HG03354 (cell line): ENCODE data around the gene NEDD4L.
A peak's percentile ranks its signal among the peaks of the same experiment; 100 is the strongest.

Experiments used
- ATAC-seq: cut with Tn5 transposase; IDR thresholded peaks from one replicate; pipeline ENCODE4 v1.9.1; 2021; ENCODE audit warnings: mild to moderate bottlenecking; ENCODE audit not compliant: unreplicated experiment, poor library complexity, severe bottlenecking

The NEDD4L gene

DNA sequence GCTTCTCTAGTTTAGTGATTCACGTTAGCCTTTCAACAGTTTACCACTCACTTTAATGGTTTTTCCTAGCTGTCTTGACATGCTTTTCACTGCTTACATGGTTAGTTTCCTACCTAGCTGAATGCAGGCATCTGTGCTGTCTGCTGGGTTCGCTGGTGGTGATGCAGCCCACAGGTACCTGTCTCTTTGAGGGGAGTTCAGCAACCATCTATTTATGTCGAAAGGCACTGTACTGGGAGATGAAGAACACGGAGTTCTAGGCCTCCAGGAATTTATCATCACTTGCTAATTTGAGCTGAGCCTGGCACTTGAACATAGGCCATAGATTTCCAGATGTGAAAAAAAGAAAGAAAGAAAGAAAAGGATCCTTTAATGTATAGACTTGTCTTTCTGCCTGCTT is 148.5 kb downstream of the NEDD4L start:
- no peak for ATAC-seq

DNA sequence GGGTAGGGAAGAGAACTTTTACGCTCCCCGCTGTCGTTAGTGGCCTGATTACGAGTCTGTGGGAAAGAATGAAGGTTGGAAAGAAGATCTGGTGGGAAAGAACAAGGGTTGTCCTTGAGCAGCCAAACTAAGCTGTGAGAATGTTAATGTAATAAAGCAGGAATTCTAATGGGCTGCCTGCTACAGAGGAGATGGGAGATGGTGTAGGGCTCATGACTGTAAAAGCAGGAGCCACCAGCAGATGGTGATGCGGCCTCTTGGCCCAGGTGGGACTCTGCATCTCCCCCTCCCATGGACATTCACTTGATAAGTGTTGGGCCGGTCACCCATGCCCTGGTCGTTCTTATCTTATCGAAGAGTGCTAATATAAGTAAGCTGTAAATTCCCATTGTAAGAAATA is 150.0 kb downstream of the NEDD4L start:
- no peak for ATAC-seq

DNA sequence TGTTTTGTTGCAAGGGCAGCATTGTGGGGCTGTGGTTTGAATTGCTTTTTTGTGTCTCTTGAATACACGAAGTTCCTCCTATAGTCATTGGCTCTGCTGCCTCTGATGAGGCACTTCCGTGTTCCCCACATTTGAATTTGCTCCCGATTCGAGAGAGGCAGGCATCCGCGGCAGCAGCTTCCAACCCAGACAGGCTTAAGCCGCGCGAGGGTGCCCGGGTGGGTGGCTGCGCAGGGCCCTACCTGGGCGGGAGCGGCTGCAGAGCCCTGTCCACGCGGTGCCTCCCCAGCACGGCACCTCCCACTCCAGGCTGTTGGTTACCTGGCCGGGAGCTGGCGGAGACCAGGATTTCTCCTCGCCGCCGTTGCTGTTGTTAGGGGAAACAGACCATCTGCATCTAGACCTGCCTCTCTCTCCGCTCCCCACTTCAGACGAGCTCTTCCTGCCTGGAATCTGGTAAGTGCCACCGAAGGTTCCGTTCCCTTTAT is 151.3 kb downstream of the NEDD4L start:
- peak; percentile 45 for ATAC-seq

DNA sequence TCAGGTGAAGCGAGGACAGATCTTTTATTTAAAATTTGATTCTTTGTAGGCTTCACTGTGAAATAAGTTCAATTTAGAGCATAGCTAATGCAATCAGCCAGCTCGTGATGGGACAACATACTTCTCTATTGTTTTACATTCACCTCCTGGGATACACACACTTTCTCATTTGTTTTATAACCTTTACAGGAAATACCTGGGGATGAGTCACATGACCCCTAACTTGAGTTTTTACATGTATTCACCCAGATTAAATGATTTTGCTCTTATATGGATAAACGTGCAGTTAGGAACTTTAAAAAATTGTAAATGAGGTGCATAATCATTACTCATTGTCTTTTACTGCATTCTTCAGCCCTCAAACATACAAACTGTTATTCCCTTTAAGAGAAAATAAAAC is 152.1 kb downstream of the NEDD4L start:
- ATAC-seq: no peak

DNA sequence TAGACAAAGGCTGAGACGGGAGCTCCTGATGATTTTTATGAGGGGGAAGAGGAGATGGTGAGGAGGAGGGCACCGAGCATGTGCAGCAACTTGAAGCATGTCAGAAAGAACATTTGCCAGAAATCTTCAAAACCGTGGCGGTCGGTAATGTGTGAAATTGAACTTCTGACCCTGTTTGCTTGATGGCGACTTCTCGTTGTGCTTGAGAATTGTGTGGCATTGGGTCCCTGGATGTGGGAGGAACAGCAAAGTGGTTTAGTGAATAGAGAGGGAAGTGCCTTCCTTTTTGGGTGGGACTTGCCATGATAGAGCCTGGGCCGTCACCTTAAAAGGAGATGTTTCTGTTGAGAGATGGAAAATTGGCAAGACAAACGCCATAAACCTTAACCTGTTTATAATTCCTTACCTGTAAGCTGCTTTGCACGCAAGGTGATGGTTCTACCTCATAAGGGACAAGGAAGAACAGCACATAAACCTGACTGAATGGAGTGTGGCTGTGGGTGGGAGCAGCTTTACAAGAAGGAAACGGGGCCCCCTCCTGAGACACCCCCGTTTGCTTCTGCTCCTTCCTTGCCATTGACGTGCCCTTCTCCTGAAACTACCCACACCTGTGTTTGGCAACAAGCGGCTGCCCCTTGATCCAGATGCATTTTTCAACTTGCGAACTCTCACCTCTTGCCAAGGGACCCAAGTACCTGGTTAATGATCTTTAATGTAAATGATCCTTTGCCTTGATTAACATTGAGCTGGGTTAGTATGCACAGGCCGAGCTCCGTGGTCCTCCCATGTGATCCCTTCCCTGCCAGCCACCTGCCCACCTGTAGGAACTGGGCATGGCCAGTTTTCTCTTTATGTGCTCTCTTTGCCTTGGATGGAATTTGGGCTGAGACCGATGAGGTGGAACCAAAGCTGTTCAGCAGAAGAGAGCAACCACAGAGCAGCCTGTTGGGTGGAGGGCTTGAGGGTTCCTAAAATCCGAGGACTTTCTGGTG is 153.2 kb downstream of the NEDD4L start:
- ATAC-seq: no peak

DNA sequence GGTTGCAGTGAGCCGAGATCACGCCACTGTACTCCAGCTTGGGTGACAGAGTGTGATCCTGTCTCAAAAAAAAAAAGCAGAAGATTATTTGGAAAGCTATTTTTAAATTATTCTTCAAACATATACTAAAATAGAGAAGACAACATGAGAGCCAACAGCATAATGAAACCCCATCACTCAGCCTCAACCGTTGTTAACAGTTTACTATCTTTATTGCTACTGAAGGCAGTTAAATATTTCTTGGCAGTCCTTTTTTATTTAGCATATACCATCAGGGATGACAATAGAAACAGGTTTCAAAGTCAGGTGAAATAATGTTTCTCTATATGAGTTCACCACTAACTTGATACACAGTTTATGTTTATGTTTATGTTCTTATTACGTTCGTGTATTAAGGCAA is 157.2 kb downstream of the NEDD4L start:
- no peak for ATAC-seq

DNA sequence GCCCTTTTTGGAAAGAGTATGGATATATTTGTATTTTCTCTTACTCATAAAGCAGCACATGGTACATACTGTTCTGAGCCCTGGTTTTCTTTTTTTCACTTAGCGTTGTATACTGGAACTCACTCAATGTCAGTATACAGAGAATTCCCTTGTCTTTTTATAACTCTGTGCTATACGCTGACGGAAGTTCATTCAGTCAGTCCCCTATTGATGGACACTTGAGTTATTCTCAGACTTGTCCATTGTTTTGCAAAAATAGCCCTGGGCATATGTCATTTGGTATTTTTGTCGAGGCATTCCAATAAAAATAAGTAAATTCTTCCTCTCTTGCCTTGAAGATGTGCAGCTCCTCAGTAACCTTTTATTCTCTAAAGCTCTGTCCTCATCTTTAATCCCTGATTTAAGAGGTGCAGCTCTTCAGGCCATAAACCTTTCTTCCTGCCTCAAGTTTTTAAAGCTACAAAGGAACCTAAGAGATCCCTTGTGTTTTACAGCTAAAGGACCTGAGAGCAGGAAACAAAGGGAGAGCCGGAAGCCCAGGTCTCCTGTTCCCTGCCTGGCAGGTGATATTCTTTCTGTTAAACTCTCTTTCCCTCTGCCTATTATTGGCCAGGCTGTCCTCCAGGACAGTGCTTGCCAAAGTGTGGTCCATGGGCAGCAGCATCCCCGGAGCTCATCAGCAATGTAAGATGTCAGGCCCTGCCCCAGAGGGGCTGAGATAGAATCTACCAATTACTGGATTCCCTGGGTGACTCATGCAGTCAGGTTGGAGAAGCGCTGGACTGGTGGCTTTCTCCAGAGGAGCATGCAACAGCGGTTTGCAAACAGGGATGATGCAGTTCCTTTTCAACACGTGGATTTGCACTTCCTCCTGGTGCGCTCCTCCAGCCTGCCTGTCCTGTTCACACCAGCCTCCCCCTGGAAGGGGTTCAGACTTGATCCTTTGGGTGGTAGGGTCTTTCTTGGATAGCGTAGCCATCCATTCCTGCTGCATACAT is 158.0 kb downstream of the NEDD4L start:
- ATAC-seq: no peak

DNA sequence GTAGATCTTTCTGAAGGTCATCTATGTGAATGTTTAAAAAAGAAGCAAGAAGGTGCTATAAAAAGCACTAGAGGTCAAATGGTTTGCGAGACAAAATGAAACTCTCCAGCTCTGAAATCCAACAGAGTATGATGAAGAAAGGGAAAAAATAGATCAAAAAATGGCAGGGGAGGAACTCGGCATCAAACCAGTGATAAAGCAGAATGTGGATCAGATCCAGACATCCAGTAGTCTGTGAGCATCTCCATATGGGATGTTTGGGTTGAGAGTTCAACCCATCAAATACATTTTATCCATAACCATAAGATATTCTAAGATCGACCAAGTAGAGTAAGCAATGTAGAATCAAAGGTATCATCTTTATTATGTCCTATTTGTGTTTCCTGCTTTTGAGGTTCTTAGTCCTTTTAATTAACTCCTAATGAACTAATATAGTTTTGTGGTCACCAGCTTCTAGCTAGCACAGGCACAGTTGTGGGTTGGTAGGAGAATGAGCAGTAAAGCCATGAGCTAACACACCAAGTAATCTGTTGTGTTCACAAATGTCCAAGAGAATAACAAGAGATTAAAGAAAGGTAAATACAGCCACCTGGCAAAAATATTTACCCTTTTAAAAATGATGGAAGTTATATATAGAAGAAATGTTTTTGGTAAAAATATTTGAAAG is 160.9 kb downstream of the NEDD4L start:
- no peak for ATAC-seq

DNA sequence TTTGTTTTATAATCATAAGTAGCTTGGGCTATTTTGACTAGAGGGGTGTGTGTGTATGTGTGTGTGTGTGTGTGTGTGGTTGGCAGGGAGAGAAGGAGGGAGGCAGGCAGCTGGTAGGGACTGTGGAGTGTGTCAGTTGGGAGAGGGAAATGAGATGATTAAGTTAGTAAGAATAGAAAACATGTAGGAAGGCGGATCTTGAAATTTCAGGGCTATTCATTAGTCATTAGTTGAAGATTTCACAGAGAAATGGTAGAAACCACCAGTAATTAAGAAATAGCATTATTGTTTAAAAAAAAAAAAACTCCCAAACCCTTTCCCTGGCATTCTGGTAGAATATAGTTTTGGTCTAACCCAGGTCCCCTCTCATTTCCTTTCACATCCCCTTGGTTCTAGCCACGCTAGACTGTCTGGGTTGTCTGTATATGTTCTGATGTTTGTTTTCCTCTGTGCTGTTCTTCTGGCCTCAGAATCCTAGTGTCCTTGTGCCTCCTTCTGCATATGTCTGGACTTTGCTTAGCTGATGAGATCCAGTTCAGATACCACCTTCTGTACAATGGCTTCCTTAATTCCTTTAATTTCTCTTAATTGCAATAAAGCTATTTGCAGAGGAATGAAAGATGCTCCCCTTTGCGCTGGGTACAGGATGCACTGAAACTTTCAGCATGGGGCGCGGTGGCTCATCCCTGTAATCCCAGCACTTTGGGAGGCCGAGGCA is 161.6 kb downstream of the NEDD4L start:
- ATAC-seq: no peak

DNA sequence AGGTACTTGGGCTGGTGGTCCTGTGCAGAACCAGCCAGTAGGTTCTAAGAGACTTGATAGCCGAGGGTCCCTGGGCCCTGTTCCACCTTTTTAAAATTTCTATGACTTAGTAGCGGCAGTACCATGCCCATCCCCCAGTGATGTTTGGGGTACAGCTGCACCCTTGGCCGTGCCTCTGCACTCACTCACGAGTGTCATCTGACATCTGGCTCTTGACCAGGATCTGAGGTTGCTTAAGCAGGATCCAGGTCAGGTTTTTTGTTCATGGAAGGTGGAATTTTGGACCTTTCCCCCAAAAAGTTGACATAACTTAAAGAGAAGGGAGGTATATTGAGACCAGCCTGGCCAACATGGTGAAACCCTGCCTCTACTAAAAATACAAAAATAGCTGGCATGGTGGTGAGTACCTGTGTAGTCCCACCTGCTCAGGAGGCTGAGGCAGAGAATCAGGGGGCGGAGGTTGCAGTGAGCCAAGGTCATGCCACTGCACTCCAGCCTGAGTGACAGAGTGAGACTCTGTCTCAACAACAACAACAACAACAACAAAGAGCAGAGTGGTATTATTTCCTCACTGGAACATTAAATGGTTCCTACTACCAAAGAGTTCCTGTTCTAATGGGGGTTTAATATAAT is 163.6 kb downstream of the NEDD4L start:
- ATAC-seq: no peak

DNA sequence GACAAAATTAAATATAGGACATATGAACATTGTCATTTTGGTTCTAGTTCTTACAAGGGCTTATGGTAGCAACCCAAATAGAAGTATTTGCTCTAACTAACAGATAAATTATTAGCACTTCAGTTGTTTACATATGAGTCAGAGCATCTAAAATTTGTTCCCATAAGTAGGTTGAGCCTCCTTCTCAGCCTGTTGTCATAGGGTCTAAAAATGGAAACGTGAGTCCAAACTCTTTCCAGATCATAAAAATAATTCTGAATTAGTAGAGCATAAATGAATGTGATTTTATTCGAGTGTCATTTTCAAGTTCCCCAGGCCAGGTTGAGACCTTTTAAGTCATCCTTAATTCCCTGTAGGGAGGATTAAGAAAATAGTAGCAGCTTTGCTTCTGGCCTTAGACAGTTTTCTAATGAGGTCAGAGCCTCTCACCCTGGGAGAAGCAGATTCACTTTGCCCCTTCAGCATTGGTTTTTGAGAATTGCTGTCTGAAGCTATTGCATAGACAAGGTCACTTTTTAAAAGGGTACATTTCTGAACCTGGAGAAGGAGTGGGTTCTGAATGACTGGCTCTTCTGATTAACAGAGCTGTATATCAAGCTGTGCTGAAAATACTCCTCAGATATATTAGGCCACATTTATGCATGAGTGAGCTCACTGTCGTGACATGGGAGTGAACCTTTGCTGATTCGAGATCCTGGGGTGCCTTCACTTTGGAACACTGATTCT is 164.3 kb downstream of the NEDD4L start:
- no peak for ATAC-seq

DNA sequence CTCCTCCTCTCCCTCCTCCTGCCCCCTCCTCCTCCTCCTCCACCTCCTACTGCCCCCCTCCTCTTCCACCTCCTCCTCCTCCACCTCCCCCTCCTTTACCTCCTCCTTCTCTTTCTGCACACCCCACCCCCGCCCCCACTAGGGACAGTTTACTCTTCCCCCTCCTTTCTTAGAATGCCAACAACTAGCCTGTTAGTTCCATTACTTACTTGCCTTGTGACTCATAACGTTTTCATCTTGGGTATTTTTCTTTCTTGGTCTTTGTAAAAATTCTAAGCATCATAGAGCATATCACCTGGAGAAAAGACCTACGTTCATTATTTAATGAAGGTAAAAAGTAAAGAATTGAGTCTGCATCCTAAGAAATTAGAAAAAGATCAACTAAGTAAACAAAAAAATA is 165.3 kb downstream of the NEDD4L start:
- ATAC-seq: no peak

DNA sequence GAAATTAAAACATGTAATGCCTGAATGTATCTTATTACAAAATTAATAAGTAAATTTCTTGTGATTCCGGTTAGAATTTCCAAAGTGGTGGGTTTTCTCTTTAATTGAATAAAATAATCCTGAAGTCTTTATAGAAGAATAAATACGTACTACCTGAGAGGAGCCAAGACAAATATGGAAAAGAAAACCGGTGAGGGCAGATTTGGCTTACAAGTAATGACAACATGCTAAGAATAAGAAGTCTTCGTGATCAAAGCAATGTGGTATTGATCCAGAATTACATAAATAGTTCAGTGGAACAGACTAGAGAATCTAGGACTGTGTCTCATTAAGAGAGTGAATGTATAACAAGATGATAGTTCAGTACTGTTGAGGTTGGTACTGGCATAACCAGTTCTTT is 167.5 kb downstream of the NEDD4L start:
- no peak for ATAC-seq

DNA sequence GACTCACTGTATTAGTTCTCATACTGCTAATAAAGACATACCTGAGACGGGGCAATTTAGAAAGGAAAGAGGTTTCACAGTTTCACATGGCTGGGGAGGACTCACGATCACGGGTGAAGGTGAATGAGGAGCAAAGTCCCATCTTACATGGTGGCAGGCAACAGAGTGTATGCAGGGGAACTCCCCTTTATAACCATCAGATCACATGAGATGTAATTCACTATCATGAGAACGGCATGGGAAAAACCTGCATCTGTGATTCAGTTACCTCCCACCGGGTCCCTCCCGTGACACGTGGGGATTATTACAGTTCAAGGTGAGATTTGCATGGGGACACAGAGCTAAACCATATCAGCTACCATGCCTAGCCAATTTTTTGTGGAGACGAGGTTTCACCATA is 168.2 kb downstream of the NEDD4L start:
- ATAC-seq: no peak

DNA sequence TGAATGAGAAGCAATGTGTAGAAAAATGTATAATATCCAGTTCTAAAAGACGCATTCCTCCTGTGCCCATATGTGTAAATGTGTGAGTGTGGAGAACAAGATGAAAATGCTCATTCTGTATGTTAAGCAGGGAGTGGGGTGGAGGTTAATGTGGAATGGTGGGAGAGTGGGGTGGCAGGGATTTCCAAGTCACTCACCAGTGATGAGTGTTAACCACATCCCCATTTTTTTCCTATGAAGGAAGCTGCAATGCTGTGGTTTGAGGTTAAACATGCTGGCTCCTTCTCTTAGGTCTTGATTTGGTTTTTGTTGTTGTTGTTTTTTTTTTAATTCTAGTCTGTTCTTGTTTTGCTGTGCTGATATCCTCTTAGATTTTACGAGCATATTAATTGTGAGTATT is 169.4 kb downstream of the NEDD4L start:
- ATAC-seq: no peak

DNA sequence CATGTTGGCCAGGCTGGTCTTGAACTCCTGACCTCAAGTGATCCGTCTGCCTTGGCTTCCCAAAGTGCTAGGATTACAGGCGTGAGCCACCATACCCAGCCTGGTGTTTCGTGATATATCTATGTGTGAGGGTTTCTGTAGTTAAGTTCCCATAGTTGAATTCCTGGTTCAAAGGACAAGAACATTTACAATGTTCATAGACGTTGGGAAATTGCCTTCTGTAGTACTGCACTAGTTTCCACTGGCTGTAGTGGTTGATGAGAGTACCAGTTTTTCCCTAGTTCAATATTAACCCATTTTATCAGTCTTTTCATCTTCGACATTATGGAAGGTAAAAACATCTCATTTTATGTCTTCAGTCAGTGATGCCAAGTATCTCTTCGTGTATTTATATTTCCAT is 171.0 kb downstream of the NEDD4L start:
- no peak for ATAC-seq

DNA sequence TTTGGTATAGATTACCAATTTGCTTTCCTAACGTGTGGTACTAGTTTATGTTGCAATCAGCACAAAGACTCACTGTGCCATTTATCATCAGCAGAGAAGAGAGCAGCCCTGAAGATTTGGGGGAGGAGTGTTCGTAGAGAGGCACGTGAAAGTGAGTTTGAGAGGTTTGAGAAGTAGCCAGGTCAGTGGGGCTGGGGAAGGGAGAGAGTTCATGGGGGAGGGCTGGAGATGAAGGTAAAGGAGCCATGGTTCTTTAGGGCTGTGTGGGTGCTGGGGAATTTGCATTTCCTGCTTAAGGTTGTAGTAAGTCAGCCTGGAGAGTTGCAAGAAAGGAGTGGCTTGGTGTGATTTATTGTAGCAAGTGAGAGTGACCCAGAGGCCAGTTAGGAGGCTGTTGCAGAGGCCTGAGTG is 172.1 kb downstream of the NEDD4L start:
- no peak for ATAC-seq

DNA sequence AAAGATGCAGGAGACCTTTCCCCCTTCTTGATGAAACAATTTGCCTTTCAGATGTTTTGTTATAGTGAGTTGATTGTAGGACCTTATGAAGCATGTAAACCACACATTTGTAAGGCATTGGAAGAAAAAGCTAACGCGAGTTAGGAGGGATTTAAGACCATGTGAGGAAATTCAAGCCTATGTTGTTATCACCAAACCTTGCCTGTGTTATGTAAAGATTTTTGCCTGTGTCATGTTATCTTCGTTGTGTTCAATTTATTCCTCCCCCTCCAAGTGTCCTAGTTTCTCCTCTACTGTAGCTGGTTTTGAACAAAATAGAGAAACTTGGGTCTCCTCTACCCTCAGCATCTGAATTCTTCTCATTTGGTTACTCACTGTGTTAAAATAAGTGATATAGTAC is 173.0 kb downstream of the NEDD4L start:
- no peak for ATAC-seq
